ENCODE data around the gene CYP24A1. TPM values are rescaled to one million over a fixed set of nuclear protein-coding genes. Genes with fewer than 3 reads are reported as not detected.

CYP24A1 gene
- total RNA-seq, 1 donor from 2014 or later: not detected

- no peak for TF ChIP-seq CTCF (IDR thresholded peaks at IDR 0.05; ENCODE audit: borderline replicate concordance)
These were observed 1.3 kb downstream of the CYP24A1 start for GRCh38 chr20:54172532-54172855.

GRCh38 chr20:54170963-54171362, 2.8 kb downstream of the CYP24A1 start:
- H3K27me3 ChIP-seq (ENCODE audit: low read depth): peaks cover 98% of the 10 kb centered on the region
- intact Hi-C loops (cut with micrococcal nuclease): no loop called here
- peaks cover 25% of the 10 kb centered on the region for H3K4me1 ChIP-seq
- no peak for DNase-seq
- H3K4me3 ChIP-seq: no peak overlapping the region
- no peaks in the 10 kb centered on the region for H3K36me3 ChIP-seq
- TF ChIP-seq CTCF (IDR thresholded peaks at IDR 0.05; ENCODE audit: borderline replicate concordance): no peak
- no peak overlapping the region for H3K27ac ChIP-seq (replicated peaks)
- no peaks in the 10 kb centered on the region for H3K9me3 ChIP-seq (replicated peaks)

More at GRCh38 chr20:54172532-54172855, 1.3 kb downstream of the CYP24A1 start:
- Histone ChIP-seq H3K36me3 (no peaks in the 10 kb centered on the region), H3K4me1 (peaks cover 25% of the 10 kb centered on the region), H3K4me3 (no peak overlapping the region), H3K27me3 (ENCODE audit: low read depth) (peaks cover 98% of the 10 kb centered on the region), H3K27ac (replicated peaks) (no peak overlapping the region), H3K9me3 (replicated peaks) (no peaks in the 10 kb centered on the region)
- DNase-seq: no peak
- intact Hi-C loops (cut with micrococcal nuclease): no loop called here

- intact Hi-C loops (cut with micrococcal nuclease): no loop called here
- DNase-seq: no peak
- H3K4me3 ChIP-seq: no peak overlapping the region
- H3K9me3 ChIP-seq (replicated peaks): no peaks in the 10 kb centered on the region
- peaks cover 25% of the 10 kb centered on the region for H3K4me1 ChIP-seq
- TF ChIP-seq CTCF (IDR thresholded peaks at IDR 0.05; ENCODE audit: borderline replicate concordance): no peak
- H3K27me3 ChIP-seq (ENCODE audit: low read depth): peaks cover 97% of the 10 kb centered on the region
- no peak overlapping the region for H3K27ac ChIP-seq (replicated peaks)
- no peaks in the 10 kb centered on the region for H3K36me3 ChIP-seq
These were observed 3.7 kb downstream of the CYP24A1 start for GRCh38 chr20:54170026-54170471.

- peaks cover 17% of the 10 kb centered on the region for H3K4me1 ChIP-seq
- no peak overlapping the region for H3K4me3 ChIP-seq
- DNase-seq: no peak
- intact Hi-C loops (cut with micrococcal nuclease): no loop called here
- peaks cover 97% of the 10 kb centered on the region for H3K27me3 ChIP-seq (ENCODE audit: low read depth)
- TF ChIP-seq CTCF (IDR thresholded peaks at IDR 0.05; ENCODE audit: borderline replicate concordance): no peak
- H3K27ac ChIP-seq (replicated peaks): no peak overlapping the region
- H3K36me3 ChIP-seq: no peaks in the 10 kb centered on the region
- H3K9me3 ChIP-seq (replicated peaks): no peaks in the 10 kb centered on the region
These were observed 4.6 kb downstream of the CYP24A1 start for GRCh38 chr20:54168961-54169862.

GRCh38 chr20:54167909-54168872, 5.6 kb downstream of the CYP24A1 start:
- no peak for TF ChIP-seq CTCF (IDR thresholded peaks at IDR 0.05; ENCODE audit: borderline replicate concordance)
- intact Hi-C loops (cut with micrococcal nuclease): no loop called here
- DNase-seq: no peak
- no peak overlapping the region for H3K27ac ChIP-seq (replicated peaks)
- H3K4me1 ChIP-seq: peaks cover 7% of the 10 kb centered on the region
- no peaks in the 10 kb centered on the region for H3K9me3 ChIP-seq (replicated peaks)
- no peak overlapping the region for H3K4me3 ChIP-seq
- no peaks in the 10 kb centered on the region for H3K36me3 ChIP-seq
- peaks cover 97% of the 10 kb centered on the region for H3K27me3 ChIP-seq (ENCODE audit: low read depth)

Measured in left ventricle myocardium inferior (tissue), 1 donor.